ENCODE data around the gene KBTBD12. TPM values are rescaled to one million over a fixed set of nuclear protein-coding genes. Genes with fewer than 3 reads are reported as not detected.

The KBTBD12 gene
- total and polyA plus RNA-seq, 12 donors = 5.1 to 54.2 (median 31.5) TPM

DNA sequence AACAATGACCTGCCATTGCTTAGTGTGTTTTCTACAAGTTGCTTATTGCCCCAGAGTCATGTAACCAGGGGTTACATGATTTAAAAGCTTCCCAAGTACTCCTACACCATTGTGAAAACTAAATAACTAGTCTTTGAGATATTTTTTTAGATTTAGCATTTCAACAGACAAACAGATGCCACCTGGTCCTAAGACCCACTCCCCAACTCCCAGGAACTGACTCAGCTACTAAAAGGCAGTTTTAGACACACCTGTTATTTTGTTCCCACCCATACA lies 28.1 kb upstream of the KBTBD12 start:
- H3K4me1 ChIP-seq = peaks cover 0 to 7% (median 0%) of the 10 kb centered on the region in 9 donors
- no peaks in the 10 kb centered on the region for H3K27me3 ChIP-seq
- intact Hi-C loops (cut with DNase I) = no loop called here
- ATAC-seq (no peak), DNase-seq (no peak)
- no peak overlapping the region for H3K4me3 ChIP-seq
- H3K27ac ChIP-seq = no peak overlapping the region
- H3K36me3 ChIP-seq = no peaks in the 10 kb centered on the region
- TF ChIP-seq CTCF (IDR thresholded peaks at IDR 0.05) = no peak
- peaks cover 0 to 20% (median 6%) of the 10 kb centered on the region in 11 donors for H3K9me3 ChIP-seq

DNA sequence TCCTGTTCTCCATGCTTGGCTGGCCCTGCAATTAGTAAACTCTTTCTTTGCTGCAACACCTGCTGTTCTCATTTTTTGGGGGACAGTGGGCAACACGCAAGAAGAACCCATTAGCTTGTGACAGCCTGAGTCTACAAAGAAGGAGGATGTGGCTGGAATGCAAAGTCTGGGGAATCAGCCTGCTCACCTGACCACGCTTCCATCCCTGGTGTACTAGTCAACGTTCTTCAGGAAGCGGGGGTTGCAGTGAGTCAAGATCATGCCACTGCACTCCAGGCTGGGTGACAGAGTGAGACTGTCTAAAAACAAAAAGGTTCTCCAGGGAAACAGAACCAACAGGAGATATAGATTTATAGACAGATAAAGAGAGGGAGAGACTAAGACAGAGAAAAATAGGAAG lies 27.7 kb upstream of the KBTBD12 start:
- ATAC-seq (no peak), DNase-seq (no peak)
- intact Hi-C loops (cut with DNase I) = no loop called here
- H3K4me1 ChIP-seq = peaks cover 0 to 7% (median 0%) of the 10 kb centered on the region in 9 donors
- peaks cover 0 to 20% (median 6%) of the 10 kb centered on the region in 11 donors for H3K9me3 ChIP-seq
- H3K4me3 ChIP-seq = no peak overlapping the region
- no peak overlapping the region for H3K27ac ChIP-seq
- no peaks in the 10 kb centered on the region for H3K36me3 ChIP-seq
- no peaks in the 10 kb centered on the region for H3K27me3 ChIP-seq
- no peak for TF ChIP-seq CTCF (IDR thresholded peaks at IDR 0.05)
- 84 to 86% methylated on average over 4 of the region's 4 CpGs for WGBS, 2 donors

DNA sequence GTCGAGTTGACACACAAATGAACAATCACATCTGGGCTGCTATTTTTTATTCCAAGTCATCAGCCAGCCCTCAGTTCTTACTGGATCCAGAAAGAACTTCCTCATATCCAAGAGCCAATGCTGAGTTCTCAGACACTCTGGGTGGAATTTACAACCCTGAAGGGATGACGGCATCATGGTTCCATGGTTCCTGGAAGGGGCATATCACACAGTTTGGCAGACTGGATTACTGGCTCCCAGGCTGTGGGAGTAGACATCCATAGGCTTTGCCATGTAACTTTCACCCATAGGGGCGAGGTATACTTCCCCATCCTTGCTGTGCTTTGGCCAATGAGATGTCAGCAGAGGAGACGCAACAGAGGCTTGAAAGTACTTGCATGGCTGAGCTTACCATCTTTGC lies 26.9 kb upstream of the KBTBD12 start:
- Histone ChIP-seq H3K4me1 (peaks cover 0 to 7% (median 0%) of the 10 kb centered on the region in 9 donors), H3K27me3 (no peaks in the 10 kb centered on the region), H3K9me3 (peaks cover 0 to 20% (median 6%) of the 10 kb centered on the region in 11 donors), H3K36me3 (no peaks in the 10 kb centered on the region), H3K27ac (no peak overlapping the region), H3K4me3 (no peak overlapping the region)
- TF ChIP-seq CTCF (IDR thresholded peaks at IDR 0.05) = no peak
- WGBS, 2 donors = 85 to 88% methylated on average over 4 of the region's 4 CpGs
- intact Hi-C loops (cut with DNase I) = no loop called here
- DNase-seq (no peak), ATAC-seq (peak in 2 of 8 donors; percentile 34 to 42)

- intact Hi-C loops (cut with DNase I) = no loop called here
- no peak for TF ChIP-seq CTCF (IDR thresholded peaks at IDR 0.05)
- no peak overlapping the region for H3K27ac ChIP-seq
- ATAC-seq (peak in 4 of 8 donors; percentile 25 to 81 (median 60)), DNase-seq (no peak)
- peaks cover 0 to 7% (median 0%) of the 10 kb centered on the region in 9 donors for H3K4me1 ChIP-seq
- WGBS, 2 donors = 62 to 69% methylated on average over 8 of the region's 8 CpGs
- no peaks in the 10 kb centered on the region for H3K36me3 ChIP-seq
- H3K9me3 ChIP-seq = peaks cover 0 to 20% (median 6%) of the 10 kb centered on the region in 11 donors
- H3K27me3 ChIP-seq = no peaks in the 10 kb centered on the region
- no peak overlapping the region for H3K4me3 ChIP-seq
These were observed 26.4 kb upstream of the KBTBD12 start for GRCh38 chr3:127888564-127889107.
